Measurements from ENCODE around the gene MRPL22.
"Not testable (repeated sequence)": the region's sequence is repeated elsewhere in the genome, so short reads cannot be mapped to it uniquely, and the experiment has no call there.

Gene MRPL22

GRCh38 chr5:154940375-154940771 is 500 bp upstream of the MRPL22 start:
- no peak for DNase-seq (ENCODE audit: low read depth in 2 of 2)

- no peak for DNase-seq (ENCODE audit: low read depth in 2 of 2)
Observed at GRCh38 chr5:154943527-154943926, 2.7 kb downstream of the MRPL22 start.

- no peak for DNase-seq (ENCODE audit: low read depth in 2 of 2)
Observed at GRCh38 chr5:154944716-154945115, 3.8 kb downstream of the MRPL22 start.

GRCh38 chr5:154945695-154946301 is 4.9 kb downstream of the MRPL22 start:
- no peak for DNase-seq (ENCODE audit: low read depth in 2 of 2)

- no peak for DNase-seq (ENCODE audit: low read depth in 2 of 2)
Observed at GRCh38 chr5:154947778-154948177, 6.9 kb downstream of the MRPL22 start.

- no peak for DNase-seq (ENCODE audit: low read depth in 2 of 2)
Observed at GRCh38 chr5:154948313-154948712, 7.4 kb downstream of the MRPL22 start.

- no peak for DNase-seq (ENCODE audit: low read depth in 2 of 2)
Observed at GRCh38 chr5:154949781-154950180, 8.9 kb downstream of the MRPL22 start.

GRCh38 chr5:154956712-154957111 is 15.8 kb downstream of the MRPL22 start:
- DNase-seq (ENCODE audit: low read depth in 2 of 2) = no peak

GRCh38 chr5:154962494-154962893 is 21.6 kb downstream of the MRPL22 start:
- DNase-seq (ENCODE audit: low read depth in 2 of 2) = no peak

GRCh38 chr5:154966081-154966841 is 25.4 kb downstream of the MRPL22 start:
- no peak for DNase-seq (ENCODE audit: low read depth in 2 of 2)

- DNase-seq (ENCODE audit: low read depth in 2 of 2) = no peak
Observed at GRCh38 chr5:154966874-154967273, 26.0 kb downstream of the MRPL22 start.

GRCh38 chr5:154967421-154968024 is 26.6 kb downstream of the MRPL22 start:
- DNase-seq (ENCODE audit: low read depth in 2 of 2) = no peak

- DNase-seq (ENCODE audit: low read depth in 2 of 2) = no peak
Observed at GRCh38 chr5:154968953-154969352, 28.1 kb downstream of the MRPL22 start.

- no peak for DNase-seq (ENCODE audit: low read depth in 2 of 2)
Observed at GRCh38 chr5:154970759-154971158, 29.9 kb downstream of the MRPL22 start.

- no peak for DNase-seq (ENCODE audit: low read depth in 2 of 2)
Observed at GRCh38 chr5:154971501-154971900, 30.6 kb downstream of the MRPL22 start.

GRCh38 chr5:154972476-154973080 is 31.7 kb downstream of the MRPL22 start:
- no peak for DNase-seq (ENCODE audit: low read depth in 2 of 2)

GRCh38 chr5:154976082-154976481 is 35.2 kb downstream of the MRPL22 start:
- not testable (repeated sequence) for DNase-seq (ENCODE audit: low read depth in 2 of 2)

GRCh38 chr5:154977409-154977808 is 36.5 kb downstream of the MRPL22 start:
- no peak for DNase-seq (ENCODE audit: low read depth in 2 of 2)

- not testable (repeated sequence) for DNase-seq (ENCODE audit: low read depth in 2 of 2)
Observed at GRCh38 chr5:154978294-154978693, 37.4 kb downstream of the MRPL22 start.

- DNase-seq (ENCODE audit: low read depth in 2 of 2) = no peak
Observed at GRCh38 chr5:154984946-154985516, 44.2 kb downstream of the MRPL22 start.

- no peak for DNase-seq (ENCODE audit: low read depth in 2 of 2)
Observed at GRCh38 chr5:154986151-154986550, 45.3 kb downstream of the MRPL22 start.

GRCh38 chr5:154989626-154990025 is 48.8 kb downstream of the MRPL22 start:
- no peak for DNase-seq (ENCODE audit: low read depth in 2 of 2)
